SH-SY5Y (cell line): ENCODE measurements around the gene IDH3A.

Experiments used
- GATA2 ChIP-seq: IDR thresholded peaks from 2 replicates; pipeline ENCODE4 v1.6.1; 2011; ENCODE audit warnings: mild to moderate bottlenecking, low read depth, low read length
- GATA3 ChIP-seq: IDR thresholded peaks from 2 replicates; pipeline ENCODE4 v1.6.1; 2011; ENCODE audit warnings: low read depth, mild to moderate bottlenecking, low read length, moderate library complexity

DNA sequence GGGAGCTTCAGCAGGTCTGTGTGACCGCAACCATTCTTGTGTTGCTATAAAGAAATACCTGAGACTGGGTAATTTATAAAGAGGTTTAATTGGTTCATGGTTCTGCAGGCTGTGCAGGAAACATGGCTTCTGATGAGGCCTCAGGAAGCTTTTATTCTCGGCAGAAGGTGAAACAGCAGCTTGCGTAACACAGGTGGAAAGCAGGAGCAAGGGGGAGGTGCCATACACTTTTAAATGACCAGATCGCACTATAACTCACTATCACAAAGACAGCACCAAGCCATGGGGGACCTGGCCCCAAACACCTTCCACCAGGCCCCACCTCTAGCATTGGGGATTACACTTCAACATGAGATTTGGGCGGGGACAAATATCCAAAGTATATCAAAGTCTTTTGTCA lies 9.6 kb upstream of the IDH3A start:
- TF ChIP-seq GATA3 (no peak), GATA2 (no peak)
